GM12872 (cell line): ENCODE results near the gene KDM5A.

Experiments
- CTCF ChIP-seq: IDR thresholded peaks from 3 replicates; pipeline ENCODE4 v1.5.1; 2011; ENCODE audit warnings: low read depth, mild to moderate bottlenecking, low read length, moderate library complexity; ENCODE audit not compliant: insufficient read depth

The KDM5A gene

GRCh38 chr12:291153-291723 is 97.9 kb downstream of the KDM5A start:
- TF ChIP-seq CTCF, result no peak

- TF ChIP-seq CTCF, result no peak
Observed at GRCh38 chr12:288687-289086, 100.4 kb downstream of the KDM5A start.

- no peak for TF ChIP-seq CTCF
Observed at GRCh38 chr12:286531-287300, 102.4 kb downstream of the KDM5A start.

GRCh38 chr12:278046-278445 is 111.1 kb downstream of the KDM5A start:
- TF ChIP-seq CTCF, result no peak

- no peak for TF ChIP-seq CTCF
Observed at GRCh38 chr12:275812-276211, 113.3 kb downstream of the KDM5A start.

GRCh38 chr12:273382-273781 is 115.7 kb downstream of the KDM5A start:
- TF ChIP-seq CTCF, result no peak

- no peak for TF ChIP-seq CTCF
Observed at GRCh38 chr12:272942-273341, 116.2 kb downstream of the KDM5A start.
